ENCODE results near the gene PPP1R12A.
"Not testable (repeated sequence)": the region's sequence is repeated elsewhere in the genome, so short reads cannot be mapped to it uniquely, and the experiment has no call there.

The PPP1R12A gene

DNA sequence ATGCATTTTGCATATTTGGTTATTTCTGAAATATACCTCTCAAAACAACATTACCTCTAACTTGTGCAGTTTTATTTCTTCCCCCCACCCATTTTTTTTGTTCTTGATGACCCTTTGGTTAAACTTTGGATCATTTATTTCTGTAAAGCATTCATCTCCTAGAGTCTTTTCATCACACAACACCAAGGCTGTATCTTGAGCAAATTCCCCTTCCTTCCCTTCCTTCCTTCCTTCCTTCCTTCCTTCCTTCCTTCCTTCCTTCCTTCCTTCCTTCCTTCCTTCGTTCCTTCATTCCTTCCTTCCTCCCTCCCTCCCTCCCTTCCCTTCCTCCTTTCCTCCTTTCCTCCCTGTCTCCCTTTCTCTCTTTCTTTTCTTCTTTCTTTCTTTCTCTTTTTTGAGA, 43.8 kb upstream of the PPP1R12A start:
- Histone ChIP-seq H3K27ac (no peak overlapping the region), H3K4me1 (no peaks in the 10 kb centered on the region), H3K9me3 (ENCODE audit: control insufficient read depth, low read length) (no peaks in the 10 kb centered on the region), H3K36me3 (ENCODE audit: control insufficient read depth, insufficient read depth, low read length) (no peaks in the 10 kb centered on the region), H3K27me3 (ENCODE audit: control insufficient read depth, insufficient read depth, low read length) (no peaks in the 10 kb centered on the region), H3K9ac (no peak overlapping the region), H3K4me3 (ENCODE audit: low read depth, low read length) (no peak overlapping the region), H3K79me2 (no peaks in the 10 kb centered on the region), H2AFZ (no peak overlapping the region), H3K4me2 (ENCODE audit: low read length) (no peak overlapping the region)
- TF ChIP-seq, protein P1, sequence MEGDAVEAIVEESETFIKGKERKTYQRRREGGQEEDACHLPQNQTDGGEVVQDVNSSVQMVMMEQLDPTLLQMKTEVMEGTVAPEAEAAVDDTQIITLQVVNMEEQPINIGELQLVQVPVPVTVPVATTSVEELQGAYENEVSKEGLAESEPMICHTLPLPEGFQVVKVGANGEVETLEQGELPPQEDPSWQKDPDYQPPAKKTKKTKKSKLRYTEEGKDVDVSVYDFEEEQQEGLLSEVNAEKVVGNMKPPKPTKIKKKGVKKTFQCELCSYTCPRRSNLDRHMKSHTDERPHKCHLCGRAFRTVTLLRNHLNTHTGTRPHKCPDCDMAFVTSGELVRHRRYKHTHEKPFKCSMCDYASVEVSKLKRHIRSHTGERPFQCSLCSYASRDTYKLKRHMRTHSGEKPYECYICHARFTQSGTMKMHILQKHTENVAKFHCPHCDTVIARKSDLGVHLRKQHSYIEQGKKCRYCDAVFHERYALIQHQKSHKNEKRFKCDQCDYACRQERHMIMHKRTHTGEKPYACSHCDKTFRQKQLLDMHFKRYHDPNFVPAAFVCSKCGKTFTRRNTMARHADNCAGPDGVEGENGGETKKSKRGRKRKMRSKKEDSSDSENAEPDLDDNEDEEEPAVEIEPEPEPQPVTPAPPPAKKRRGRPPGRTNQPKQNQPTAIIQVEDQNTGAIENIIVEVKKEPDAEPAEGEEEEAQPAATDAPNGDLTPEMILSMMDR (IDR thresholded peaks at IDR 0.05) = no peak

DNA sequence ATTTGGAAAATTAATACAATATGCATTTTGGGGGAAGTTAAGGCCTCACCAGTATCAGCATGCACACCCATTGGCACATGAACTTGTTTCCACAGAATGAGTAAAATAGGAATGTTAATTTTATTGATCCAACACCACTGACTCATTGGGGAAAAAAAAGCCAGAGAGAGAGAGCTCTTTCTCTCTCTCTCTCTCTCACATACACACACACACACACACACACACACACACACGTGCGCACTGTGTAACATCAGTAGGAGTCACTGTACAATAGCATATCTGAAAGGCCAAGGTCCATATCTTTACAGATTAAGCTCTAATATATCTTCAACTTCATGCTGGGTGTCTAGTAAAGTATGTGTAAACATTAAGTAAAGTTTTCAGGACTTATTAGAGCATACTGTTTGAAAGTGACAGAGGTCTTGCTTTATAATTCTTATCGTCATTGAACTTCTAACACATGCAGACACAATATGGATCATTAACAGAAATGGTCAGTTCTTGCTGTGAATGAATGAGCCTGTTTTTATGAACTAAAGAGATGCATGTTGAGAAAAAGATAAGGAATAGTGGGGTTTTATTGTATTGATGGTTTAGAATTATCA, 43.1 kb upstream of the PPP1R12A start:
- H3K4me1 ChIP-seq; H3K27ac ChIP-seq; H3K9me3 ChIP-seq (ENCODE audit: control insufficient read depth, low read length); H2AFZ ChIP-seq; H3K79me2 ChIP-seq; H3K27me3 ChIP-seq (ENCODE audit: control insufficient read depth, insufficient read depth, low read length); H3K36me3 ChIP-seq (ENCODE audit: control insufficient read depth, insufficient read depth, low read length); H3K4me2 ChIP-seq (ENCODE audit: low read length); H3K9ac ChIP-seq; H3K4me3 ChIP-seq (ENCODE audit: low read depth, low read length): not testable (repeated sequence)

DNA sequence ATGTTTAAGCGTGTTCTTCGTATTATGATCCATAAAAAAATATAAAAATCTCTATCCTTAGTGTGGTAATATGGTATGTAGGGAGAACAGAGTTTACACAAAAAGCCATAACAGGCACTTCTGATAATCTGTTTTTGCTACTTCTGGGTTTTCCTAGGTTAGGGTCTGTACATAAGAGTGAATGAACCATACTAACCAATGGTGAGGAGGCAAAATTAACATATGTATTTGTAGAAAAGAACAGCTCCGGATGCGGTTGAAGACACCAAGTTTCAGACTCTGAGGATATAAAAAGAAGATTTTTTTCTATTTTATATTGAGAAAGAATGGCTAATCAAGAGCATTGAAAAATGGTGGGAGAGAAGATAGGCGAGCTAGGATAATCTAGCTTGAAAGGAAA, 40.2 kb upstream of the PPP1R12A start:
- no peaks in the 10 kb centered on the region for H3K79me2 ChIP-seq
- no peaks in the 10 kb centered on the region for H3K27me3 ChIP-seq (ENCODE audit: control insufficient read depth, insufficient read depth, low read length)
- H3K4me3 ChIP-seq (ENCODE audit: low read depth, low read length) = no peak overlapping the region
- no peak overlapping the region for H3K9ac ChIP-seq
- TF ChIP-seq, protein P1 (IDR thresholded peaks at IDR 0.05) = no peak
- H2AFZ ChIP-seq = no peak overlapping the region
- H3K36me3 ChIP-seq (ENCODE audit: control insufficient read depth, insufficient read depth, low read length) = no peaks in the 10 kb centered on the region
- no peak overlapping the region for H3K4me2 ChIP-seq (ENCODE audit: low read length)
- no peaks in the 10 kb centered on the region for H3K4me1 ChIP-seq
- H3K27ac ChIP-seq = no peak overlapping the region
- no peaks in the 10 kb centered on the region for H3K9me3 ChIP-seq (ENCODE audit: control insufficient read depth, low read length)

DNA sequence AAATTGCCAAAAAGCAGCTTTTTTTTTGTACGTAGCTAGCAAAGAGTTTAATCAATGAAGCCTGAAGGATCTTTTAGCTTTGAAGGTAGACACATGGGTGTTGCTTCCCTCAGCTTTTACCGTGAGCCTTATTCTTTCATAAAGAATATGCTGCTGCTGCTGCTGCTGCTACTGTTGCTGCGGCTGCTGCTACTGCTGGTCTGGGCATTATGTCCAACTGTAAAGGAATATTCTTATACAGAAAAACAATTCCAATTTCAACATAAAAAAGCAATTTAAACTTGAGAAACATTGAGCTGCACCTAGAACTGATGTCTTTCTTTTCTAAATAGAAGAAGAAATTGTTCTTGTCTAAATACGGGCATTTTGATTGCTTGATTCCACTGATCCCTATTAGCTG, 38.9 kb upstream of the PPP1R12A start:
- peak overlapping the region; percentile 20 for H2AFZ ChIP-seq

DNA sequence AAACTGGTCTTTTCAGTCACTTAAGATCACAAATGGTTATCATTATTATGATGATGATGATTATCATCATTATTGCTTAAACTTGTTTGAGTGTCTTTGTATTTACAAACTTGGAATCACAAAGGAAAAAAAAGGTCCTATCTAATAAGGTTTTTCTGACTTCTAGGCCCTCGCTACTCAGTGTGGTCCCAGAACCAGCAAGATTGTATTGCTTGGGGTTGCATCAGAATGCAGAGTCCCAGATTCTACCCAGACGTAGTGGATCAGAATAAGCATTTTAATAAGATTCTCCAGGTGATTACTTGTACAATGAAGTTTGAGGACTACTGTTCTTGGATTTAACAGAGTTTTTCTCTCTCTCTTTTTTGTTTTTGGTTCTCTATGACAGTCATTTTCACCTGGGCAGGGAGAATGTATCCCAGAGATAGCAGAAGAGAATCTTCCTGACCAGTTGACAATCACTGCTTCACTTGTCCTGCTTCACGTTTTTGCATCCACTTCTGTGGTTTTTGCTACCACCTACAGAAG, 29.3 kb upstream of the PPP1R12A start:
- H3K9ac ChIP-seq = no peak overlapping the region

More for the DNA sequence above, 38.9 kb upstream of the PPP1R12A start:
- no peak overlapping the region for H3K4me2 ChIP-seq (ENCODE audit: low read length)
- H3K9ac ChIP-seq = no peak overlapping the region
- H3K4me3 ChIP-seq (ENCODE audit: low read depth, low read length) = no peak overlapping the region
- TF ChIP-seq, protein P1 (IDR thresholded peaks at IDR 0.05) = no peak
- H3K27me3 ChIP-seq (ENCODE audit: control insufficient read depth, insufficient read depth, low read length) = no peaks in the 10 kb centered on the region
- no peaks in the 10 kb centered on the region for H3K9me3 ChIP-seq (ENCODE audit: control insufficient read depth, low read length)
- no peaks in the 10 kb centered on the region for H3K4me1 ChIP-seq
- no peaks in the 10 kb centered on the region for H3K36me3 ChIP-seq (ENCODE audit: control insufficient read depth, insufficient read depth, low read length)
- no peak overlapping the region for H3K27ac ChIP-seq
- no peaks in the 10 kb centered on the region for H3K79me2 ChIP-seq

More for the DNA sequence above, 29.3 kb upstream of the PPP1R12A start:
- H3K4me3 ChIP-seq (ENCODE audit: low read depth, low read length) = no peak overlapping the region
- no peaks in the 10 kb centered on the region for H3K4me1 ChIP-seq
- no peaks in the 10 kb centered on the region for H3K27me3 ChIP-seq (ENCODE audit: control insufficient read depth, insufficient read depth, low read length)
- TF ChIP-seq, protein P1 (IDR thresholded peaks at IDR 0.05) = no peak
- H3K36me3 ChIP-seq (ENCODE audit: control insufficient read depth, insufficient read depth, low read length) = no peaks in the 10 kb centered on the region
- H3K27ac ChIP-seq = no peak overlapping the region
- no peaks in the 10 kb centered on the region for H3K9me3 ChIP-seq (ENCODE audit: control insufficient read depth, low read length)
- no peak overlapping the region for H2AFZ ChIP-seq
- no peak overlapping the region for H3K4me2 ChIP-seq (ENCODE audit: low read length)
- no peaks in the 10 kb centered on the region for H3K79me2 ChIP-seq
